HUDEP-2 (cell line): ENCODE results near the gene TMPRSS3.
"Not testable (repeated sequence)": the region's sequence is repeated elsewhere in the genome, so short reads cannot be mapped to it uniquely, and the experiment has no call there.

Experiments
- DNase-seq, 76 experiments: peaks; one replicate each; lab custom pipeline; 2025; ENCODE audit not compliant: unreplicated experiment in 76 of 76; lab: John Stamatoyannopoulos, UW

Gene TMPRSS3

GRCh38 chr21:42411197-42411869, 15.5 kb upstream of the TMPRSS3 start:
- peak in 3 of 76 experiments; percentile 13 to 25 (median 16) for DNase-seq

GRCh38 chr21:42409366-42409765, 13.5 kb upstream of the TMPRSS3 start:
- DNase-seq = no peak

- DNase-seq = not testable (repeated sequence)
Measured at GRCh38 chr21:42408718-42409117, 12.9 kb upstream of the TMPRSS3 start.

GRCh38 chr21:42407476-42407875, 11.6 kb upstream of the TMPRSS3 start:
- no peak for DNase-seq

GRCh38 chr21:42406866-42407265, 11.0 kb upstream of the TMPRSS3 start:
- DNase-seq = no peak

GRCh38 chr21:42406201-42406621, 10.4 kb upstream of the TMPRSS3 start:
- DNase-seq = no peak

- DNase-seq = no peak
Measured at GRCh38 chr21:42405064-42406013, 9.5 kb upstream of the TMPRSS3 start.

- DNase-seq = peak in 13 of 76 experiments; percentile 14 to 56 (median 25)
Measured at GRCh38 chr21:42404539-42404938, 8.7 kb upstream of the TMPRSS3 start.

- peak in 72 of 76 experiments; percentile 21 to 95 (median 70) for DNase-seq
Measured at GRCh38 chr21:42403611-42404231, 7.9 kb upstream of the TMPRSS3 start, which contains the start of gene UBASH3A. UBASH3A (plus strand) TSS chr21:42403902; CDS start chr21:42403946, 44 bp downstream.

GRCh38 chr21:42401820-42402251, 6.0 kb upstream of the TMPRSS3 start:
- DNase-seq = no peak

- DNase-seq = no peak
Measured at GRCh38 chr21:42401154-42401553, 5.3 kb upstream of the TMPRSS3 start.

GRCh38 chr21:42400525-42400924, 4.7 kb upstream of the TMPRSS3 start:
- DNase-seq = no peak

GRCh38 chr21:42398436-42399028, 2.7 kb upstream of the TMPRSS3 start:
- DNase-seq = no peak

GRCh38 chr21:42397746-42398394, 2.0 kb upstream of the TMPRSS3 start:
- no peak for DNase-seq

GRCh38 chr21:42396799-42397745, 1.2 kb upstream of the TMPRSS3 start:
- no peak for DNase-seq

- no peak for DNase-seq
Measured at GRCh38 chr21:42395302-42395701, 550 bp downstream of the TMPRSS3 start.

GRCh38 chr21:42393443-42393950, 2.4 kb downstream of the TMPRSS3 start:
- DNase-seq = no peak

GRCh38 chr21:42392731-42393442, 3.0 kb downstream of the TMPRSS3 start:
- DNase-seq = no peak
